ENCODE data around the gene CLCN1.

CLCN1 gene

GRCh38 chr7:143369678-143370651, 54.1 kb downstream of the CLCN1 start:
- no peak for DNase-seq

DNA sequence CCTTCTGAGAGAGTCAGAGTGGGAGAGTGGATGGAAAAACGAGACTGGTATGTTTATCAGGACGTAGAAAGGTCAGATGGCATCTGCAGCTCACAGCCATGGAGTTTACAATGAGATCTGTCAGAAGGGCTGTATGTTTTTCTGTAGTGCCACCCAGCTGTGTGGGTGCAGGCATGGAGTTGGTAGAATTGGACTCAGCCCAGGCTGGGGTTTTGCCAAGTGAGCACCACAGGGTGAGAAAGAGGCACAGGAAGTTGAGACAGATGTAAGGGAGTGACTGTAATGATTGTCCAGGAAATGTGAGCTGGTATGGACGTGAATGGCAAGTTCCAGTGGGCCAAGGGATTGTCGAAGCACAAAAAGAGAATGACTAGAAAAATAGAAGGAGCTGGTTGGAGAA, 56.2 kb downstream of the CLCN1 start:
- DNase-seq = peak; percentile 75

GRCh38 chr7:143373255-143373794, 57.4 kb downstream of the CLCN1 start:
- no peak for DNase-seq

DNA sequence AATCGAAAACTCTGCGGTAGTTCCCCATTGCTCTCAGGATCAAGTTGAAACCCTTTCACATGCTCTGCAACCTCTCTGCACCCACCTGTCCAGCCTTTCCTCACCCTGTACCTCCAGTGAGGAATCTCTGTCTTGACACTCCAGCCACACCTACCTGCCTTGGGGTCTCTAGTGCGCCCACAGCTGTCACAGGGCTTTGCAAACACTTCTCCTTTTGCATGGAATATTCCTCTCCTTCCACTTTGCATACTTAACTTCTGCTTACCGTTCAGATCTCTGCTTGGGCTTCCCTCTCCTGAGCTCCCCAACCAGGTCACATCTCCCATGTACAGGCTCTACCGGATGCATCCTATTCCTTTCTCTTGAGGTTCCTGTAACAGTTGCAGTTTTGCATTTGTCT, 58.6 kb downstream of the CLCN1 start:
- no peak for DNase-seq

DNA sequence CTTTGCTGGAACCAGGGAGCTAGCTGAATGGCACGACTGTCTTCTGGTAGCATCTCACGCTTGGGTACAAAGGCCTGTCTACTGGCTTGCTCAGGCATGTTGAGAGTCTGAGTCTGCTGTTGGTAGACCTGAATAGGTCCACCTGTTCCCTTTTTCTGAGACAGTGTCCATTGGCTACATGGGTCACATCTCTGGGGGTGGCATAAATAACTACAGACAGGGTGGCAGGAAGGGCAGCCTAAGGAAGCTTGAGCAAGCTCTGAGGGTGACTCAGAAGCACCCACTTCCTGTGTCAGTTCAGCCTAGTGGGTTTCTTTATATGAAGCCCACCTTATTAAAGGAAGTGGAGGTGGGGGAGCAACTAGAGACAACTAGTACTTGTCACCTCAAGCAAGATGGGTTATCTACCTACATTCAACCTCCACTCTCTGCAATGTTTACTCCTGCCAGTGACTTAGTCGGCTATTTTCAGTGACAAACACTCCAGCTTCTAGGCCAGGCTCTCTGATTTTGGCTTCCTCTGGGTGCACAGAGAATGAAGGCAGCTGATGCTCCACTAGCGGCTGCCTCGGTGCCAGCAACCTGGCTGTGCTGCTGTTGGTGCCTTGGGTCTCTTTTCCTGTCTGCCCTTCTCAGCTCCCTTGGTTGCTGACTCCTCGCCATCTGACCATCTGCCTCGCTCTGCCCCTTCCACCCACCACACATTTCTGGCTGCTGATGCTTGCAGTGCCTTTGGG, 59.6 kb downstream of the CLCN1 start:
- no peak for DNase-seq

GRCh38 chr7:143376396-143376795, 60.5 kb downstream of the CLCN1 start:
- DNase-seq = no peak

GRCh38 chr7:143379611-143380259, 63.8 kb downstream of the CLCN1 start:
- no peak for DNase-seq

GRCh38 chr7:143380260-143380645, 64.3 kb downstream of the CLCN1 start:
- peak; percentile 21 for DNase-seq

GRCh38 chr7:143380646-143381426, 64.9 kb downstream of the CLCN1 start, which contains the start of gene ZYX:
ZYX (plus strand) TSS chr7:143381345; CDS start chr7:143381572, 227 bp downstream.
- DNase-seq = peak; percentile 16

GRCh38 chr7:143381427-143382125, 65.7 kb downstream of the CLCN1 start:
- DNase-seq = no peak

DNA sequence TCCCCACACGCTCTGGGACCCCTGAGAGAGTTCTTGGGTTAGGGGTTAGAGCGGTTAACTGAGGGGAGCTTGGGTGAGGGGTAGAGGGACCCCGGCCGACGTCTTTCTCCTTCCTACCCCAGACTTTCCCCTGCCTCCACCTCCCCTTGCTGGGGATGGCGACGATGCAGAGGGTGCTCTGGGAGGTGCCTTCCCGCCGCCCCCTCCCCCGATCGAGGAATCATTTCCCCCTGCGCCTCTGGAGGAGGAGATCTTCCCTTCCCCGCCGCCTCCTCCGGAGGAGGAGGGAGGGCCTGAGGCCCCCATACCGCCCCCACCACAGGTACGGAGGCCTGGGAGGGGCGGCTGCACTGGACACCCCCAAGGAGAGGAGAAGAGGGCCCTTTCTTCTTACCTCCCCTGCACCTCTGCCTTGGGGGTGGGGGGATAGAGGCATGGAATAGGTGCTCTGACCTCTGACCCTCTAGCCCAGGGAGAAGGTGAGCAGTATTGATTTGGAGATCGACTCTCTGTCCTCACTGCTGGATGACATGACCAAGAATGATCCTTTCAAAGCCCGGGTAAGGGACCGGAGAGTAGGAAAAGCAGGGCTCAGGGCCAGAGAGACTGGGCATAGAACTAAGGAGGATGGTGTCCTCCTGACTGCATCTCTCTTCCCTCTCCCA, 66.3 kb downstream of the CLCN1 start:
- DNase-seq = no peak

DNA sequence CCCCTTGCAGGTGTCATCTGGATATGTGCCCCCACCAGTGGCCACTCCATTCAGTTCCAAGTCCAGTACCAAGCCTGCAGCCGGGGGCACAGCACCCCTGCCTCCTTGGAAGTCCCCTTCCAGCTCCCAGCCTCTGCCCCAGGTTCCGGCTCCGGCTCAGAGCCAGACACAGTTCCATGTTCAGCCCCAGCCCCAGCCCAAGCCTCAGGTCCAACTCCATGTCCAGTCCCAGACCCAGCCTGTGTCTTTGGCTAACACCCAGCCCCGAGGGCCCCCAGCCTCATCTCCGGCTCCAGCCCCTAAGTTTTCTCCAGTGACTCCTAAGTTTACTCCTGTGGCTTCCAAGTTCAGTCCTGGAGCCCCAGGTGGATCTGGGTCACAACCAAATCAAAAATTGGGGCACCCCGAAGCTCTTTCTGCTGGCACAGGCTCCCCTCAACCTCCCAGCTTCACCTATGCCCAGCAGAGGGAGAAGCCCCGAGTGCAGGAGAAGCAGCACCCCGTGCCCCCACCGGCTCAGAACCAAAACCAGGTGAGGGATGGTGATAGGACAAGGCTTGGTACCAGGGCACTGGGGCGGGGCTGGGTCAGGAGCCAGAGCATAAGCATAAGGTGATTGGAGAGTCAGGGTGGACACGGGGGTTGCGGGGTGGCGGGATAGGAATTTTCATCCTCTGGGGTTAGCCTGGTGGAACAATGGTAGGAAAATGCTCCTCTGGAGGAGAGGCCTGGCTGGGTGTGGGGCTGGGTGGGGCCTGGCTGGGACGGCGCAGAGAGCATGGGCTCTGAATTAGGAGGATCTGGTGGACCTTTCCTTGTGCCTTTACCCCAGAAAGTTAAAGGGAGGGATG, 67.1 kb downstream of the CLCN1 start:
- no peak for DNase-seq

GRCh38 chr7:143383642-143383957, 67.7 kb downstream of the CLCN1 start:
- DNase-seq = no peak

- DNase-seq = no peak
Measured at GRCh38 chr7:143384148-143384547, 68.2 kb downstream of the CLCN1 start.

DNA sequence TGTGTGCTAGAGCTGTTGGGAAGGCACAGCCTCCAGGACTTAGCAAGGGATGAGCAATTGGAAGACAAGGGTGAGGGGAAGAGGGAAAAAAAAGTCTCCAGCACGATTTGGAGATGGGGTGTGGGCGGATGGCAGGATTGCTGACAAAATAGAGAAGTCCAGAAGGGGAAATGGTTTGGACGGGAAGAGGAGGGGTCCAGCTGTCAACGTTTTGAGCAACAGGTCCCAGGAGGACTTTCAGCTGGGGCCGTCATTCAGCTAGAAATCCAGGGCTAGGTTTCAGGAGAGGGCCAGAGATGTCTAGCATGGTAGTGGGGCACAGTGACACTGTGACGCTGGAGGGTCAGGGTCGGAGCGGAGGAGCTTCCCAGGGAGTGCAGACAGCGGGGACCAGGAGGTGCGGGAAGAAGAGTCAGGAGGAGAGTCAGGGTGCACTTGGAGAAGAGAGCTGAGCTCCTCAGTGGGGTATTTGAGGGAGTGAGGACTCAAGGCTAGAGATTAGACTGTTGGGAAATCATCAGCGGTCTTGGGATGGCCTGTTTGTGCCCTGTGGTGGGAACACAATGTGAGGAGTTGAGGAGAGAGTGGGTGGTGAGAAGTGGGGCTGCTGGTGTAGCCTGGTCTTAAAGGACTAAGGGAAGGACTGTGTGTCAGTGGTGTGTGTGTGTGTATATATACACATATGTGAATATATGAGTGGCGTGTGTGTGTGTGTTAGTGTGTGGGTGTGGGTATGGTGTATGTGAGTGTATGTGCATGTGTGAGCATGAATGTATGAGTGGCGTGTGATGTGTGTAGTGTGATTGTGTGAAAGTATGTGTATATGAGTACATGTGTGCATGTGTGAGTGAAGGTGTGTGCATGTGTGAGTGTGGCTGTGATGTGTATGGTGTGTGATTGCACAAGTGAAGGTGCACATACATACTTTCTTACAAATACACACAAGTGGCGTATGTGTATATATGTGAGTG, 69.0 kb downstream of the CLCN1 start:
- DNase-seq = no peak

GRCh38 chr7:143385891-143386781, 70.2 kb downstream of the CLCN1 start:
- DNase-seq = no peak

GRCh38 chr7:143387156-143387975, 71.5 kb downstream of the CLCN1 start:
- DNase-seq = no peak
